Measurements from ENCODE around the gene SPRTN.

Gene SPRTN

GRCh38 chr1:231338270-231339128 lies at the start of gene SPRTN:
Gene SPRTN (plus strand): TSS chr1:231338293. CDS start chr1:231338384, 91 bp downstream.
- DNase-seq: peak; percentile 54

- DNase-seq: no peak
Observed at GRCh38 chr1:231295938-231296337, 42.2 kb upstream of the SPRTN start.

GRCh38 chr1:231301990-231302389 lies 36.1 kb upstream of the SPRTN start:
- no peak for DNase-seq

- no peak for DNase-seq
Observed at GRCh38 chr1:231310391-231310934, 27.6 kb upstream of the SPRTN start.

GRCh38 chr1:231311720-231312431 lies 26.2 kb upstream of the SPRTN start:
- DNase-seq: no peak

GRCh38 chr1:231312432-231312788 lies 25.7 kb upstream of the SPRTN start:
- DNase-seq: no peak

- no peak for DNase-seq
Observed at GRCh38 chr1:231313661-231314060, 24.4 kb upstream of the SPRTN start.

GRCh38 chr1:231315887-231316286 lies 22.2 kb upstream of the SPRTN start:
- DNase-seq: peak; percentile 76

GRCh38 chr1:231317306-231318014 lies 20.6 kb upstream of the SPRTN start:
- no peak for DNase-seq

- no peak for DNase-seq
Observed at GRCh38 chr1:231318015-231318355, 20.1 kb upstream of the SPRTN start.

- no peak for DNase-seq
Observed at GRCh38 chr1:231318568-231318967, 19.5 kb upstream of the SPRTN start.

GRCh38 chr1:231319080-231319479 lies 19.0 kb upstream of the SPRTN start:
- no peak for DNase-seq

- no peak for DNase-seq
Observed at GRCh38 chr1:231322880-231323530, 15.1 kb upstream of the SPRTN start.

- no peak for DNase-seq
Observed at GRCh38 chr1:231324660-231325059, 13.4 kb upstream of the SPRTN start.

GRCh38 chr1:231326248-231326647 lies 11.8 kb upstream of the SPRTN start:
- DNase-seq: no peak

- DNase-seq: no peak
Observed at GRCh38 chr1:231327617-231328016, 10.5 kb upstream of the SPRTN start.

- DNase-seq: no peak
Observed at GRCh38 chr1:231329483-231329882, 8.6 kb upstream of the SPRTN start.

GRCh38 chr1:231332761-231333160 lies 5.3 kb upstream of the SPRTN start:
- DNase-seq: no peak

GRCh38 chr1:231334079-231334666 lies 3.9 kb upstream of the SPRTN start:
- DNase-seq: no peak

- DNase-seq: no peak
Observed at GRCh38 chr1:231334952-231335351, 3.1 kb upstream of the SPRTN start.

- DNase-seq: peak; percentile 29
Observed at GRCh38 chr1:231335663-231336602, 2.2 kb upstream of the SPRTN start.
